ENCODE measurements around the gene SULT1A2.
A peak's percentile ranks its signal among the peaks of the same experiment; 100 is the strongest.
"Not testable (repeated sequence)": the region's sequence is repeated elsewhere in the genome, so short reads cannot be mapped to it uniquely, and the experiment has no call there.

Gene SULT1A2

GRCh38 chr16:28596840-28597691 lies at the start of gene SULT1A2:
Gene SULT1A2 (minus strand): TSS chr16:28597050. CDS start chr16:28595930, 1,120 bp downstream.
- no peak for DNase-seq (ENCODE audit: low read depth)

DNA sequence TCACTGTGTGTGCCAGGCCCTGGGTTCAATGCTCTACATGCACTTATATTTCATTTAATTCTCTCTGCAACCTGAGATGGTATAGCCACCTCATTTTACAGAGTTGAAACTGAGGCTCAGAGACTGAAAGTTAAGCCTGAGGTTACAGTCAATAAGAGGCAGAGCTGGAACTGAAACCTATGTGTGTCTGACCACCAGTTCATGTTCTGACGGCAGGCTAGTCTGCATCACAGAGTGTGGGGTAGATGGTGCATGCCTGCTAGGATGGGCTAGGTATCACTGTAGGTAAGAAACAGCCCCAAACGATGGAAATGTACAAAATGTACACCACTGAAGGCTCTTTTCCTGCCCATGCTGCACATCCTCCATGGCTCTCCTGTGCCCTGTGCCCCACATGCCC lies 43.1 kb upstream of the SULT1A2 start:
- not testable (repeated sequence) for DNase-seq (ENCODE audit: low read depth)

GRCh38 chr16:28638359-28638758 lies 41.5 kb upstream of the SULT1A2 start:
- not testable (repeated sequence) for DNase-seq (ENCODE audit: low read depth)

GRCh38 chr16:28637765-28638164 lies 40.9 kb upstream of the SULT1A2 start, which contains the start of gene NPIPB8:
Gene NPIPB8 (plus strand): TSS chr16:28638065. CDS start chr16:28638361, 296 bp downstream.
- not testable (repeated sequence) for DNase-seq (ENCODE audit: low read depth)

DNA sequence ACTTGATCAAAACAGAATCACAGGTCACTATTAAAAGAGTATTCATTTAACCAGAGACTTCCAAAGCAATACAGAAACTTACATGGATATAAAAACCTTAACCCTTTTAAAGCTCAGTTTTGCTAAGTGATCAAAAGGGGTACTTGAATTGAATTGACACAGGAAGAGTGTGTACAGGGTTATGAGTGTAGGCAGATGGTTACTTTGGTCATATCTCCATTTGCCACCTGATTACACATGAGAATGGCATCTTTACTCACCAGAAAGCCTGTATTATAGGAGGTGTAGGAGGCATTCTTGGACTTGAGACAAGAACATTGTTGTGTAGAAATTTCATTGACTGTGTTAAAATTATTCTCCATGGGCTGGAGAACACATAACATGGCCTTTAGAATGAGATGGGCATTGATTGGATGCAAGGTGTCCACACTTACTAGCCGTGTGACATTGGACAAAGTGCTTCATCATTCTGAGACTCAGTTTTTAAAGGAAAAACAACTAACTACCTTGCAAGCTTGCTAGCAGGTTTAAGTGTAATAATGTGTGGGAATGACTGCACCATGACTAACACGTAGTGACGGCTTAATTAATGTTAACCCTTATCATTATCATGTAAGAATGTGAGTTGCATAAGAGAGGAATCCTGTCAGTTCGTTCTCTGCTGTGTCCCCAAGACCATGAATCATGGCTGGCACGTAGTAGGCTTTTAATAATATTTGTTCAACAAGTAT lies 39.4 kb upstream of the SULT1A2 start:
- DNase-seq (ENCODE audit: low read depth): not testable (repeated sequence)

GRCh38 chr16:28630905-28631304 lies 34.1 kb upstream of the SULT1A2 start:
- not testable (repeated sequence) for DNase-seq (ENCODE audit: low read depth)

GRCh38 chr16:28623172-28623711 lies 26.4 kb upstream of the SULT1A2 start:
- DNase-seq (ENCODE audit: low read depth): peak; percentile 42

GRCh38 chr16:28622532-28623171 lies 25.8 kb upstream of the SULT1A2 start:
- not testable (repeated sequence) for DNase-seq (ENCODE audit: low read depth)

DNA sequence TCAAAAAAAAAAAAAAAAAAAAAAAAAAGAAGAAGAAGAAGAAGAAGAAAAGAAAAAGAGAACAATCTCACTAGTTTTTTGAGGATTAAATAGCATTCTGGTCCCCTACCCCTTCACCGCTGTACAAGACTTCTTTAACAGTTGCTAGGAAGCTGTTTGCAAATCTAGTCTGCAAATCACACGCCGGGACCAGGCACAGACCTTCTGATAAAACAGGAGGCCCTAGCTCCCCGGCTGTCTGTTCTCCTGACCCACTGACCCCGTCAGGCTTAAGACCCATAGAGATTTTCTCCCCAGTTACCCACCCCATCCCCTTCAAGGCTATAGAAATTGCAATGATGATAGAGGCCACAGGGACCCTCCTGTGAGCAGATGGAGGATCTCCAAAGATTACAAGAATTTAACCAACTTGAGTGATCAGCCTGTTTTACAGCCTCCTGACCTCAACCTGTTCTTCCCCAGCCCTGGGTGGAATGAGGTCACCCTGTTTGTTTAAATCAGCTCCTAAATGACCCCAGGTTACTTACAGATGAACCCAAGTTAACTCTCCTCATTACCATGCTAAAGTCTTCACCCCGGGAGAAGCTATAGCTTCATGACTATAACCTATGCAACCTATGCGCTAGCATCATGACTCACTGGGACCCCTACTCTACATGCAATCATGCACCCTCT lies 24.8 kb upstream of the SULT1A2 start:
- DNase-seq (ENCODE audit: low read depth): no peak

DNA sequence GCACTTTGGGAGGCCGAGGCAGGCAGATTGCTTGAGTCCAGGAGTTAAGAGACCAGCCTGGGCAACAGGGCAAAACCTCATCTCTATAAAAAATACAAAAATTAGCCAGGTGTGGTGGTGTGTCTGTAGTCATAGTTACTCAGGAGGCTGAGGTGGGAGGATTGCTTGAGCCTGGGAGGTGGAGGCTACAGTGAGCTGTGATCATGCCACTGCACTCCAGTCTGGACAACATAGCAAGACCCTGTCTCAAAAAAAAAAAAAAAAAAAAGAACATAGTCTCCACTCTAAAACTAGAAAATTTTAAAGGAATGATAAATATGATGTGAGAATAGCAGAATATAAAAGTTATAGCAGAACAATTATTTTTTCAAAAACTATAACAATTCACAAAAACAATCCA lies 23.5 kb upstream of the SULT1A2 start:
- not testable (repeated sequence) for DNase-seq (ENCODE audit: low read depth)

GRCh38 chr16:28617874-28618273 lies 21.0 kb upstream of the SULT1A2 start:
- DNase-seq (ENCODE audit: low read depth): no peak

DNA sequence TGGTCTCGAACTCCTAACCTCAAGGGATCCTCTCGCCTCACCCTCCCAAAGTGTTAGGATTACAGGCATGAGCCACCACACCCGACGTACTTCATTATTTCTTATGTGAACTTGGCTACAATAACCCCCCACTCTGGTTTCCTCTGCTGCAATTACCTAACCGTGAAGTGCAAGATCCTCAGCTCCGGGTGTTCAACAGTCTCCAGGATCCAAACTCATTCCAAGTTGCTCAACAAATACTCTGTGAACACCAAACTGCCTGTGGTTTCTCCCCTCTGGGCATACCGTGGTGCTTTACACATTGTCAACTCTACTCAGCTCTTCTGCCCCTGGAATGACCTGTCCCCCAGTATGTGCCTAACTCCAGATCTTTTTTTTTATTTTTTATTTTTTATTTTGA lies 19.8 kb upstream of the SULT1A2 start:
- DNase-seq (ENCODE audit: low read depth): no peak

- not testable (repeated sequence) for DNase-seq (ENCODE audit: low read depth)
These were observed 19.4 kb upstream of the SULT1A2 start for GRCh38 chr16:28616224-28616577.

DNA sequence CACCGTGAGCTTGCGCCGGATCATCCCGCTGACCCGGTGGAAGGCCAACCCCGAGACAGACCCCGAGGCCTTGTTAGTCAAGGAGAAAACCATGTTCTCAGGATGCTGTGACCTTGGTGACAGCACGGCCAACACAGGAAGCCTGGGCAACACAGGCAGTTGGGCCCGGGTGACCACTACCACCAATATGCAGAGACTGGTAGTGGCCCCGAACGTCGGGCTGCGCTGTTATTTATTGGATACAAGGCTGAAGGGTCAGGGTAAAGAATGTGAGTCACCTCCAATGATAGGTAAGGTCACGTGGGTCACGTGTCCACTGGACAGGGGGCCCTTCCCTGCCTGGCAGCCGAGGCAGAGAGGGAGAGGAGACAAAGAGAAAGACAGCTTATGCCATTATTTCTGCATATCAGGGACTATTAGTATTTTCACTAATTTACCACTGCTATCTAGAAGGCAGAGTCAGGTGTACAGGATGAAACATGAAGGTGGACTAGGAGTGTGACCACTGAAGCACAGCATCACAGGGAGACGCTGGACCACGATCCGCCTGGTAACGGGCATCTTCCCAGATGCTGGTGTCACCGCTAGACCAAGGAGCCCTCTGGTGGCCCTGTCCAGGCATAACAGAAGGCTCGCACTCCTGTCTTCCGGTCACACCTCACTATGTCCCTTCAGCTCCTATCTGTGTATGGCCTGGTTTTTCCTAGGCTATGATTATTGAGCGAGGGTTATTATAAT lies 18.8 kb upstream of the SULT1A2 start:
- not testable (repeated sequence) for DNase-seq (ENCODE audit: low read depth)

GRCh38 chr16:28614561-28614960 lies 17.7 kb upstream of the SULT1A2 start:
- not testable (repeated sequence) for DNase-seq (ENCODE audit: low read depth)

- DNase-seq (ENCODE audit: low read depth): not testable (repeated sequence)
These were observed 17.1 kb upstream of the SULT1A2 start for GRCh38 chr16:28613912-28614311.

DNA sequence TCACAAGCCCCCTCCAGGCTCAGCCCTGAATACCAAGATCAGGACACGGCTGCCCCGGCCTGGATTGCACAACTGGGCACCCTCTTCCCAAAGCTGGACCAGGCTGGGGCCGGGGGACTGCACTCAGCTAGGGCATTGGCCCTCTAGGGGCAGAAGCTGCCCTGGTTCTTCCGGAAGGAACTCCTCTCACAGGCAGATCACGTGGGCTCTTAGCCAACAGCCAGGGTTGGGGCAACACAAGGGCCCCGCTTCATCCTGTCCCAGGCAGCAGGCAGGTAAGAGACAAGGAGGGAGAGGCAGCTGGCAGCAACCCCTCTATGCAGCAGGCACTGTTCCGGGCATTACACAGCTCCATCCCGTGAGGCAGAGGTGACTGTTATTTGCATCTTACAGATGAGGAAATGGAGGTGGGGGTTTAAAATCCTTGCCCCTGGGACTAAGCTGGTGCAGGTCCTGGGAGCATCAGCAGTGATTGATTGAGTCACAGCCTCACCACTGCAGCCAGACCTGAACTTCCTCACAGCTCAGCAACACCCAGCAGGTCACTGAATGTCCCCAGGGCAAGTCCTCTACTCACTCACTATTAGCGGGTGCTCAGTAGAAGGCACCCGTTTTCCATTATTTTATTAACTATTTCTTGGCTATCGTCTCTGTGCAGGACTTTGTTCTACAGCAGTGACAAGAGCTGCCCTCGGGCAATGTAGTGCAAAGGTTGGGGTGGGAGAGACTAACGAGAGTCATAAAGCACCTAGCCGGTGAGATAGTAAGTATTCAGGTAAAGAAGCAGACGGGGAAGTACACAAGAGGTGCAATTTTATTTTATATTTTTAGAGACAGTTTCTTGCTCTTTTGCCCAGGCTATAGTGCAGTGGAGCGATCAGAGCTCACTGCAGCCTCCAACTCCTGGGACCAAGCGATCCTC lies 15.8 kb upstream of the SULT1A2 start:
- DNase-seq (ENCODE audit: low read depth): not testable (repeated sequence)

GRCh38 chr16:28610595-28611191 lies 13.8 kb upstream of the SULT1A2 start:
- no peak for DNase-seq (ENCODE audit: low read depth)
